GM18502 (cell line): ENCODE data around the gene TPO.
"Not testable (repeated sequence)": the region's sequence is repeated elsewhere in the genome, so short reads cannot be mapped to it uniquely, and the experiment has no call there.

Source experiments
- ATAC-seq: cut with Tn5 transposase; IDR thresholded peaks from one replicate; pipeline ENCODE4 v1.9.1; 2021; ENCODE audit warnings: mild to moderate bottlenecking; ENCODE audit not compliant: unreplicated experiment, poor library complexity

TPO gene

DNA sequence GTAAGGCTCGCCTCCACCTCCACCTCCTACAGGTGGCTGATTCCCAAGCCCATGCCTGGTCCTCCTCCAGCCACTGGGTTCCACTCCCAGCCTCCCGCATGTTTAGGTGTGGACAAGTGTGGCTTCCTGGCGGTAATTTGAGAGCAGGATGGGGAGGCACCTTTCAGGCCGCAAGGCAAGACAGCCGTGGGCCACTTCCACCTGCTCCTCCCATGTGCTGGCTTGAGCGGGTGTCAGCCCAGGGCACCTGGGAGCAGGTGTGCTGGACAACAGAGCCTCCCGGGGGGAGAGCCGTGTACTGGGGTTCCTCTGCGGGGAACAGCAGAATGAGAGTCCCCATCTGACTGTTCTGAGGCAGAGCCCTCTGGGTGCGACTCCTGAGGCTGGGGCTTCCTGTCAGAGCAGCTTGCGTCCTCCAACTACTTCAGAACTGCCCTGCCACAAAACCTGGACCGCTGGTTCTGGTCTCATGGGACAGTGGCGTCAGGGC is 83.9 kb downstream of the TPO start:
- ATAC-seq = no peak

DNA sequence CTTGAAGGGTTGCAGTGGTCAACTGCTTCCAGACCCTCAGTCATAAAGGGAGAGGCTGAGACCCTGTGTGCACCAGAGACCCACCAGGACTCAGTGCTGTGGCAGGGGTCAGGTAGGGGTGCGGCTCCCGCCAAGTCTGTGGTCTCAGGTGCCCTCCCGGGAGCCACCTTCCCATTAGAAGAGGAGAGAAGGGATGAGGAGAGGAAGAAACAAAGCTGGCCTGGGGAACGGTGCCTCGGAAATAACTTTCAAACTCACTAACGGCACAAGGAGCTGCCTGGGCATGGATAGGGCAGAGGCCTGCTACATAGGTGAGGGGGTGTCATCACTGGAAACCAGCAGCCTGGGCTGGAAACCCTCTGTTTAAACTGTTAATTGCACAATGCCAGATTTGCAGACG is 84.9 kb downstream of the TPO start:
- no peak for ATAC-seq

DNA sequence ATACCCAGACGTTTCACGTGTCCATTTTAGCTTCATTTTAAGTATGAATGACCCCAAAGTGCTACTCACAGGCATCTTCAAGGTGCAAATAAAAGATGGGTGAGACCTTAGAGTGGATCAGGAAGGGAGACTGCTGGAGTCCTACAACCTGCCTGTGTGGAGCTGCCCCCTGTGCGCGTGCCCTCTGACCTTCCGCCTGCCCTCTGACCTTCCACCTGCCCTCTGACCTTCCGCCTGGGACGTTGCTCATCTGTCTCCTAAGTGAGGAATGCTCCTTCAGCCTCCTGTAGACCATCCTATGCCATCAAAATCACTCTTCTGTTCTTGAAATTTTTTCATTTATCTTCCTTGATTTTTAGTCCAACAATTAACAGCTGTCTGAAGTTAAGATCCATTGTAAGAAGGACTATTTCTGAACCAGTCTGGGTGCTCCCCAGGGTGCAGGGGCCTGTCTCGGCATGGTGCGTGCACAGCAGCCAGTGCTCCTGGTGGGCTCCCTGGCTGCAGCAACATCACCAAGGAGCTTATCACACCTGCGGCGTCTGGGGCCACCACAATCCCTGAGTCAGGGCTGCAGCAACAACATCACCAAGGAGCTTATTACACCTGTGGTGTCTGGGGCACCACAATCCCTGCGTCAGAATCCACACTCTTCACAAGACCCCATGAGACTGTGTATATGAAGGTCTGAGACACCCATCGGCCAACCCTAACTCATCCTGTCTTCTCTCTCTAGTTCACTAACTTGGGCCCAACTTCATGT is 86.0 kb downstream of the TPO start:
- no peak for ATAC-seq

DNA sequence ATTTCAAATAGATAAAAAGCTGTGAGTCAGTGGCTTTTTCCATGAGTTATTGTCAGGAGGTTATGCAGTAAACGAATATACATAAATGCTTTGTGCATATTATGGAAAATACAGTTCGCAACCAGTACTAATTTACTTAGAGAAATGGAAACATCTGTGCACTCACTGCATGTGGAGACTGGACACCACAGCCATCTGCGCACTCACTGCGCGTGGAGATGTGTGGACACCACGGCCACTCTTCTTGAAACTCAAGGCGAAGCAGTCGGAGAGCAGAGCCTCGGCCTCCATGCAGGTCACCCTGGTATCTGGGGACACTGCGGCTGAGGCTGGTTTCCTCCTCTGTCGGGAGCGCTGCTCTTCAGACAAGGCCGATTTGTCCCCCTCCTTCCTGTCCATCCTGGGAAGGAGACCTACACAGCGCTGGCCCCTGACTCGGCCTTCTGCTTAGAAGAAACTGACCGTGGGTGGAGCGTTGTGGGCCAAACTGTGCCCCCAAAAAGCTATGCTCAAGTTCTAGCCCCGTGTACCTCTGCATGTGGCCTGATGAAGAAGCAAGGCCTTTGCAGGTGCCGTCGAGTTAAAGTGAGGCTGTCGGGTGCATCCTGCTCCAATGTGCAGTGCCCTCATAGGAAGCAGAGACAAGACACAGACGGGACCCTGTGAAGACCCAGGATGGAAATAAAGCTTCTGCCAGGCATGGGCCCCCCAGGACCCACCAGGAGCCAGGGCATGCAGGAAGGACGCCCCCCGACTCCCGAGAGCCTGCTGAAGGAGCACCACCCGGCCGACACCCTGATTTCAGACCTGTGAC is 88.0 kb downstream of the TPO start:
- ATAC-seq = no peak

DNA sequence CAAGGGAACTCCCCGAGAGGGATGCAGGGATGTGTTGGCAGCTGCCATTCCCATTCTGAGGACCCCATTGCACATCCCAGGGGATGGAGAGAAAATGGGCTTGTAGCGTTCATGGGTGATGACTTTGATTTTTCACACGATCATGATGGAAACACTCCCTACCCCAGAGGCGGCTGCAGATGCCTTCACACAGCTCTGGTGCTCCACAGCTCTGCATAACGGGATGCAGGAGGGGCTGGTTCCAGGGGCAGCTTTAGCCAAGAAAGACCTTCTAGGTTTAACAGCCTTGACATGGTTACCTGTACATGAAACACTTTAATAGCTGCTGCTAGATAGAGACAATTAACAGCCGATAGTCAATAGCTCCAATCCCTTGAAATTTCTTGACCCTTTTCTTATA is 88.7 kb downstream of the TPO start:
- no peak for ATAC-seq

DNA sequence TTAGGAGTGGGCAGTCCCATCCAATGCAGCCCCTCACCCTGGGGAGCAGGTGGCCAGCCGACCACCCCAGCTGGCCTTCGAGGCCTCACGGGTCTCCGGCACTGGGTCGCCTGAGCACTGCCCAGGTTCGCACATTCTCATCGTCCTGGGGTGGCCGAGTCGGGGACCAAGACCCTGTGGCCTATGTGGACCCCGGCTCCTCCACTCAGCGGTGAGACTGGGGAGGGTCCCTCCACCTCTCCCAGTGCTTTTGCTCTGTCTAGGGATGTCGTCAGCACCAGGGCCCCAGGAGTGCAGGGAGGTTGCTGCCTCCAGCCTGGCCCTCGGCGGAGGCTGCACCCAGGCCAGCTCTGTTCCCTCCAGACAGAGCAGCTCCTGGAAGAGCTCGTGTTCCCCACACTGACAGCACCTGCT is 89.6 kb downstream of the TPO start:
- ATAC-seq = no peak

DNA sequence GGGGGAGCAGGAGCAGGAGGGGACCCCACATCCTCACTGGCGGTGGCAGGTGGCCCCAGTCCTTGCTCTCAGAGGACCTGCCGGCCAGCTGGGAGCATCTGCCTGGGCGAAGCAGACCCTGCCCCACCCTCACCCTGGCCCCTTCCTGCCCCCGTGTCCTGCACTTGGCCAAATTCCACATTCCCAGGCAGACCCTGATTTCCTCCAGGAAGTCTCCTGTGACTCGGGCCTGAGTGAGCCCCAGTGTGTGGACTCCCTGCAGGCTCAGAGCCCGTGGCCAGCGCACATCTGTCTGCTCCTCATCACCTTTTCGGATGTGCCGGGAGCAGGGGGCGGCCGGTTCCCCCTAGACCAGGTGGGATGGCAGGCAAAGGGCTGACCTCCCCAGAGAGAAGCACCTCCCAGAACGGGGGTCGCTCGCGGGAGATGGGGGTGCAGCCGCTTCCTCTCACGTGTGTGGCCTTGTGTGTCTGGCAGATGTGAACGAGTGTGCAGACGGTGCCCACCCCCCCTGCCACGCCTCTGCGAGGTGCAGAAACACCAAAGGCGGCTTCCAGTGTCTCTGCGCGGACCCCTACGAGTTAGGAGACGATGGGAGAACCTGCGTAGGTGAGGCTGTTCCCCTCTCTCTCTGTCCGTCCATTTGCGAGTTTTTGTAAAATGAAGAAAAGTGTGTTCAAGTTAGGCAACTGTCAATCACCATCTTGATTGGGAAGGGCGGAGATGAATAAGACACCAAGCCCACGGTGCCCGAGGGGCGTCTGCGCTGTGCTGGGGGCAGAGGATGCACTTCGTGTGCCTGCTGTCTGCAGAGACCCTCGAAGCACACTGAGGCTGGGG is 90.4 kb downstream of the TPO start:
- ATAC-seq = no peak

DNA sequence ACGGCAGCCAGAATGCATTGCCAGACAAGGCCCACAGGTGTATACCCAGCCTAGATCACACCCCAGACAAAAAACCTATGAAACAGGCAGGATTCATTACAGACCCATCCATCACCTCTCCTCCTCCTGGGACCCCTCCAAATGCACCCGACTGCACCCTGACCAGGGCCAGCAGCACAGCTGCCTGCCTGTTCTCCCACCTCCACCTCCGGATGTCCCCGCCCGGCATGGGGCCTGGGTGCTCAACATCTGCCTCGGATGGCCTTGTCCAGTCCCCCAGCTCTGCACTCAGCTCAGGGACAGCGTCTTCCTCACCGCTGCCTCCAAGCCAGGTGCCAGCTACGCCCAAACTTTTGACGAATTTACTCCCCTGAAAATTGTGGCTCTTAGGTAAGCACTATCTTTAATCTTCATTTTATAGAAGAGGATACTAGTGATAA is 91.1 kb downstream of the TPO start:
- no peak for ATAC-seq

DNA sequence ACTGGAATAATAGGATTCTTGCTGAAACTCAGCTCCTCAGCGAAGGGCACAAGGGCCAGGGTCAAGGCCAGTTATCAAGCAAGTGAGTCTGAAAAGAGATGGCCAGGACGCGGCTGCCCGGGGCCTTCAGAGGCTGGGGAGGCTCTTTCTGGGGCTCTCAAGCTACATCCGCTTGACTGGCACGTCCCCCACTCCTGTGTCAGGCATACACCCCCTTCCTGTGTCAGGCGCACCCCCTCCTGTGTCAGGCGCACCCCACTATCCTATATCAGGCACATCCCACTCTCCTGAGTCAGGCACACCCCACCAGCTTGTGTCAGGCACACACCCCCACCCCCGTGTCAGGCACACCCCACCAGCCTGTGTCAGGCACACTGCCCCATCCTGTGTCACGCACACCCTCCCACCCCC is 91.8 kb downstream of the TPO start:
- ATAC-seq = no peak

DNA sequence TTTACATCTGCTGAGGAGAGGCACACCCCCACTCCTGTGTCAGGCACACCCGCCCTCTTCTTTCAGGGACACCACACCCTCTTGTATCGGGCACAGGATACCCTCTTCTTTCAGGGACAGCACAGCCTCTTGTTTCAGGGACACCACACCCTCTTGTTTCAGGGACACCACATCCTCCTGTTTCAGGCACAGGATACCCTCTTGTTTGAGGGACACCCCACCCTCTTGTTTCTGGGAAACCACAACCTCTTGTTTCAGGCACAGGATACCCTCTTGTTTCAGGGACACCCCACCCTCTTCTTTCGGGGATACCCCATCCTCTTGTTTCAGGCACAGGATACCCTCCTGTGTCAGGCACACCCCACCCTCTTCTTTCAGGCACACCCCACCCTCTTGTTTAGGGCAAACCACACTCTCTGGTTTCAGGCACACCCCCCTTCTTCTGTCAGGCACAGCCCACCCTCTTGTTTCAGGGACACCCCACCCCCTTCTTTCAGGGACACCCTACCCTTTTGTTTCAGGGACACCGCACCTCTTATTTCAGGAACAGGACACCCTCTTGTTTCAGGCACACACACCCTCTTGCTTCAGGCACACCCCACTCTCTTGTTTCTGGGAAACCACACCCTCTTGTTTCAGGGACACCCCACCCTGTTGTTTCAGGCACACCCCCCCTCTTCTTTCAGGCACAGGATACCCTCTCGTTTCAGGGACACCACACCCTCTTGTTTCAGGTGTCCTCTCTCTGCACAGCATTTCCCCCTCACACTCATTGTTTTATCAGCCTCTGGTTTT is 96.2 kb downstream of the TPO start:
- ATAC-seq = no peak

DNA sequence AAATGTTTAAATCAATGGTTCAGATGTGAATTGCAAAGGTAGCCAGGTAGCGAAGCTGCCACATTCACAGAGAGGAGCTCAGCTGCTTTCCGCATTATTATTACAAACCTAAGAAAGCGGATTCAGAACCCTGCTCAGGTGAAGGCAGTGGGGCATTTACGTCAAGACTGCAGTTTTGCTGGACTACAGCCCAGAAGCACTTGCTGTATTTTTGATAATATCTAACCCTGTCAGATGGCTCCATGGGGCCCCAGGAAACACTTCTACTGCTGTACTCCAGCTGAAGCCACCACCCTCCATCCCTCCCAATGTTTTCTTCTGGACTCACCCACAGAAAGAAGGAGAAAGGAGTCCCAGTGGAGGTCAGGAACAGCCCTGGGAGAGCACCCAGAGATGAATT is 96.9 kb downstream of the TPO start:
- ATAC-seq = no peak

DNA sequence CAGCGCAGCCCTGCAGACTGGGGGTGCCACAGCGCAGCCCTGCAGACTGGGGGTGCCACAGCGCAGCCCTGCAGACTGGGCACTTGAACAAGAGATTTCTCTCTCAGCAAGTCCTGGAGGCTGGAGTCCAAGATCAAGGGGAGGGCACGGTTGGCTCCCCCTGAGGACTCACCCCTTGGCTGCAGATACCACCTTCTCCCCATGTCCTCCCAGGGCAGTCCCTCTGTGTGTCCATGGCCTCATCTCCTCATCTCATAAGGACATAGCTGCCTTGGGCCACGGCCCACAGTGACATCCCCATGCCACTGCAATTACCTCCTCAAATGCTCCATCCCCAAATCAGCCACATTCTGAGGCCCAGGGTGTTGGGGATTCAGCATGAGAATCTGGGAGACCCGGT is 98.2 kb downstream of the TPO start:
- ATAC-seq = no peak

DNA sequence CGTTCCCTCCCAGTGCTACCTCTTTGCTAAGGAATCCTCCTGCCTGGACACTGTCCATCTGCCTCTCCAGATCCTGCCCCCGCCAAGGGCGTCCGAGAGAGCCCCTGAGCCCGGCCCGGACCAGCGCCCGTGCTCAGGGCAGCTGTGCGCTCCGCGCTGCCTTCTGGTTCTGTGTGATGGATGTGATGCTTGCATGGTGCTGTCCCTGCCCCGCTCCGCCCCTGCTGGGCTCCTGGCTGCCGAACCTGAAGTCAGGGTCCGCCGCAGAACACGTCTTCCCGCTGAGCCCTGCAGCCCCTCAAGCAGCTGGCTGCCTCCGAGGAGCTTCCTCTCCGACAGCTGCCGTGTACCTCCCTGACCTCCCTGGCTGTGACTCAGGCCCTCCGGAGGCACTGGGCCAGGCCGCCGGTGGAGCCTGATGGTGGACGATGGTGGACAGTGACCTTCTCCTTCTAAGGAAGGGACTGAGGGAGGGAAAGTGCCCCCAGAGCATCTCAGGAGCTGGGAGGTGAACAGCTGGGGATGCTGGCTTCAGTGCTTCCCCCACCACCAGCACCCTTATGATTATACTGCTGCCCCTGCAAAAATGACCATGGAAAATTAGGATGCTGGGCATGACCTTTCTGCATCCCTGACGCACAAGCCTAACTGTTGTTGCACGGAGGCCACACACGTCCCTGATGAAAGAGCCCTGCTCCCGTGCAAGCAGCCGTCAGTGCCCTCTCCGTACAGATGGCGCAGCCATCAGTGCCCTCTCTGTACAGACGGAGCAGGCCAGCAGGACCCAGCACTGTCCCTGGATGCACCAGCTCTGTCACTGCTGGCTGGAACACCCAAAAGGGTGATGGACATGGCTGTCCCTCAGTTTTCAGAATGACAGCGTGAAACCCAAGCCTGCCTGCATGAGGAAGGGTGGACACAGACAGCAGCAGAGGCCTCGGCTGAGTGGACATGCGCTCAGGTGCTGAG is 99.3 kb downstream of the TPO start:
- ATAC-seq = no peak

DNA sequence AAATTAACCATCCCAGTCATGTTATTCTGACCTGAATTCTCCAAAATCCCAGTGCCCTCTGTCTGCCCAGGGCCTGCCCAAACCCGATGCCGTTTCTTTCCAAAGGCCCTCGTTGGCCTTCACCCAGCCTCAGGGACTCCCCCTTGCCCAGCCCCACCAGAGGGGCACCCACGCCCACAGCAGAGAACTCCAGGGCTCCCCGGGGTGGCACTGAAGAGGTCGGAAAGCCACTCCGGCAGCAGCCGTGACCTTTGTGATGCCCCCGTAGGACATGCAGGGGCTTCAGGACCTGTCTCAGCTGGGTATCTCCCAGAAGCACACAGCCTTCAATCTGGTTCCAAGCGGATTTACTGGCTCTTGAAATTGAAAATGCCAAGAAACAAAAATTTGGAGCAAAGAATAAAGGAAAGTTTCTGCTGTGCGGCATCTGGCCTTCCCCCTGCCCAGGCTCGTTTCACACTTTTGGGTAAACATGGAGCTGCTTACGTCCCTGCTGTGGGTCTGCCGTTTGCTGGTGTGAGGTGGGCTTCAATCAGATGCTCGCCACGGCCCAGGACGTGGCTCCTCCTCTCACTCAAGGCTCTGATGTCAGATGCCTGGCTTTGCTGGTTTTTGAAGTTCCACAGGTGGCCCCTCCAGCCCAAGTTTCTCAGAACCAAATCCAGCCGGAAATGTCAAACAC is 101.3 kb downstream of the TPO start:
- no peak for ATAC-seq

DNA sequence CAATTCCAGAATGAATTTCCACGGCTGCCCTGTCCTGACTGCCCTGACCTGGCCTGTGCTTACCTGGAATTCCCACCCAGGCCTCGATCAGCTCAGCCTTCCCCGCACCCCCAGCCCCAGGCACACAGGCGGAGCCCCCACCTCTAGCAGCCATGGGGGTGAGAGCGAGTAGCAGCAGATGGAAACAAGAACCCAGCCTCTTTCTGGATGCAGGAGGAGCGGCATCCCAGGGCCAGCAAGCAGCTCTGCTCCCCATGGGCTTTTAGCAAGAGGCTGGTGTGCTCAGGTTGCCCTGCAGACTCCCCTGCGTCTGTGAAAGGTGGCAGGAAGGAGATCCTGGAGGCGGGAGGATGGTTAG is 101.8 kb downstream of the TPO start:
- no peak for ATAC-seq

DNA sequence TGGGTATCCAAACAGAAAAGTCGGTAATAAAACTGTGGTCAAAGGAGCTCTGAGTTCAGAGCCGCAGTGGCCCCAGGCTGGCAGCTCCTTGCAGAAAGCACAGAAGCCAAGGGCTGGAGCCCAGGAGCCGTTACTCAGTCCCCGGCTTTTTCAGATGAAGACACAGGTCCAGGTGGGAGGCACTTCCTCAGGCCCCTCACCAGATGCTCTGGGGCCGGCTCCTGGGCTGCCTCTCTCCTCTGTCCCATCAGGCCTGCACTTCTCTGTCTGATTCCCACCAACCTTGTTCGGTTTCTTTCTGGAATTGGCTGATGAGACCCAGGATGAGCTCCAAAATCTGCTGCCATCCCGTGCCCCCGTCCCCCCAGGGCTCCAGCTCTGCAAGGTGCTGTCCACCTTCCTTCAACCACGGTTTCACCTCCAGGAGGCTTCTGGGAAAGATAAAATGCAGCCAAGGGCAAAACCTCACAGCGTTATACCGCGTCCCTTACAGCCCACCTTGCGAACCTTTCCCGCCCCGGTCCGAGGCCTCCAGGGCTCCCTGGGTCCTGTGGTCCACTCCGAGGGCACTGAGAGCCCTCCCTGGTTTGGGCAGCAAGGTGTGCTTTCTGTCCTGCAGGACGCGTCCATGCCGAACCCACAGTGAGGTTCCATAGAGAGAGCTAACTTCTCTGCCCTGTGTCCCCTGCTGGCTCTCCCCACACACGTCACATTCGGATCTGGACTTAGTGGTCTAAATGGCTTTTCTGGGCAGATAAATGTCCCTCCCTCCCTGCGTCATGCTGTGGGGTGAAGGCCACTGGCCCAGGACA is 102.9 kb downstream of the TPO start:
- no peak for ATAC-seq

DNA sequence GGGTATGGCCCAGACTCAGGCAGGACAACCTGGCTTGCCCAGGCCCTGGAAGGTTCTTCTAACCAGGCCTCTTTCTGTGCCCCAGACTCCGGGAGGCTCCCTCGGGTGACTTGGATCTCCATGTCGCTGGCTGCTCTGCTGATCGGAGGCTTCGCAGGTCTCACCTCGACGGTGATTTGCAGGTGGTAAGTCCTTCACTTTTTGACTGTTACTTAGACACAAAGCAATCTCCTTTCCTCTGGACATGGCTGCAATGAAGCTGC is 103.5 kb downstream of the TPO start:
- ATAC-seq = no peak

DNA sequence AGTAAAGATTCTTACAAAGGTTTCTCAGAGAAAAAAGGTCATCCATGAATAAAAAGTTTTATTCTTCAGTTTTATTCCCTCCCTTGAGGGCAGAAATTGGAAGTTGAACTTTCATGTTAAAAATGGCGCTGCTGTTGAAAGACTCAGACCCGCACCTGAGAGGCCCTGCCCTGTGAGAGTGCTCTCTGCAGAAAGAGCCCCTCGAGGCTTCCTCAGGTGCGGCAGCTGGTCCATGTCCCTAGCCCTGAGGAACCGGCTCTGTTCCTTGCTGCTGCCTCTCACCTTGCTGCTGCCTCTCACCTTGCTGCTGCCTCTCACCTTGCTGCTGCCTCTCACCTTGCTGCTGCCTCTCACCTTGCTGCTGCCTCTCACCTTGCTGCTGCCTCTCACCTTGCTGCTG is 104.0 kb downstream of the TPO start:
- ATAC-seq = not testable (repeated sequence)
